SW480 (cell line): Measurements from ENCODE around the gene IVD.

Experiments
- DNase-seq: peaks from one replicate; pipeline ENCODE4 v3.0.0-alpha.2; 2016; ENCODE audit warnings: low spot score

The IVD gene

GRCh38 chr15:40405501-40406381, at the start of gene IVD:
Gene IVD, plus strand, starts transcription at chr15:40405795. Its CDS starts 33 bp downstream, at chr15:40405828.
- peak; percentile 90 for DNase-seq

GRCh38 chr15:40355976-40356585, 49.5 kb upstream of the IVD start:
- no peak for DNase-seq

- no peak for DNase-seq
These were observed 48.3 kb upstream of the IVD start for GRCh38 chr15:40357246-40357645.

- DNase-seq: peak; percentile 70
These were observed 47.7 kb upstream of the IVD start, which contains the start of gene DISP2 for GRCh38 chr15:40357723-40358470. Gene DISP2, plus strand, starts transcription at chr15:40358219. Its CDS starts 103 bp downstream, at chr15:40358322.

- no peak for DNase-seq
These were observed 46.9 kb upstream of the IVD start for GRCh38 chr15:40358471-40359353.

GRCh38 chr15:40360015-40360414, 45.6 kb upstream of the IVD start:
- DNase-seq: no peak

GRCh38 chr15:40361640-40362039, 44.0 kb upstream of the IVD start:
- no peak for DNase-seq

GRCh38 chr15:40363611-40364010, 42.0 kb upstream of the IVD start:
- no peak for DNase-seq

- DNase-seq: no peak
These were observed 41.3 kb upstream of the IVD start for GRCh38 chr15:40364251-40364650.

- no peak for DNase-seq
These were observed 40.6 kb upstream of the IVD start for GRCh38 chr15:40365016-40365415.

- DNase-seq: no peak
These were observed 39.8 kb upstream of the IVD start for GRCh38 chr15:40365624-40366456.

- DNase-seq: no peak
These were observed 38.9 kb upstream of the IVD start for GRCh38 chr15:40366457-40367370.

- no peak for DNase-seq
These were observed 38.3 kb upstream of the IVD start for GRCh38 chr15:40367371-40367685.

GRCh38 chr15:40367686-40368611, 37.6 kb upstream of the IVD start:
- DNase-seq: no peak

GRCh38 chr15:40368719-40369473, 36.7 kb upstream of the IVD start:
- no peak for DNase-seq

GRCh38 chr15:40369474-40369869, 36.1 kb upstream of the IVD start:
- no peak for DNase-seq

GRCh38 chr15:40369971-40370370, 35.6 kb upstream of the IVD start:
- DNase-seq: no peak

GRCh38 chr15:40372981-40373380, 32.6 kb upstream of the IVD start:
- no peak for DNase-seq
